ENCODE measurements around the gene MBP. TPM values are rescaled to one million over a fixed set of nuclear protein-coding genes. Genes with fewer than 3 reads are reported as not detected.

The MBP gene
- total and polyA plus RNA-seq, 2 donors from 2014 or later = 15.1 to 61.2 TPM

- Histone ChIP-seq H3K27ac (ENCODE audit: low read depth in 2 of 2, low read length in 2 of 2) (peak overlapping the region in 1 of 2 donors; percentile 49), H3K9me3 (ENCODE audit: control insufficient read depth in 2 of 3, insufficient read depth in 1 of 3, low read length in 3 of 3) (no peaks in the 10 kb centered on the region), H3K9ac (ENCODE audit: low read length in 3 of 3) (no peak overlapping the region), H3K4me3 (ENCODE audit: low read length in 3 of 3) (no peak overlapping the region), H3K27me3 (ENCODE audit: control insufficient read depth, insufficient read depth, low read length) (no peaks in the 10 kb centered on the region), H3K4me1 (ENCODE audit: control insufficient read depth in 2 of 3, insufficient read depth in 2 of 3, low read depth in 1 of 3, low read length in 3 of 3) (peaks cover 9 to 49% (median 38%) of the 10 kb centered on the region in 3 donors), H3K36me3 (ENCODE audit: control insufficient read depth in 2 of 3, insufficient read depth in 3 of 3, low read length in 3 of 3) (no peaks in the 10 kb centered on the region)
- DNase-seq (peak in 2 of 5 donors; percentile 34 to 57), FAIRE-seq (no peak)
- intact Hi-C loops (cut with DNase I) = no loop called here
- TF ChIP-seq, protein P1, sequence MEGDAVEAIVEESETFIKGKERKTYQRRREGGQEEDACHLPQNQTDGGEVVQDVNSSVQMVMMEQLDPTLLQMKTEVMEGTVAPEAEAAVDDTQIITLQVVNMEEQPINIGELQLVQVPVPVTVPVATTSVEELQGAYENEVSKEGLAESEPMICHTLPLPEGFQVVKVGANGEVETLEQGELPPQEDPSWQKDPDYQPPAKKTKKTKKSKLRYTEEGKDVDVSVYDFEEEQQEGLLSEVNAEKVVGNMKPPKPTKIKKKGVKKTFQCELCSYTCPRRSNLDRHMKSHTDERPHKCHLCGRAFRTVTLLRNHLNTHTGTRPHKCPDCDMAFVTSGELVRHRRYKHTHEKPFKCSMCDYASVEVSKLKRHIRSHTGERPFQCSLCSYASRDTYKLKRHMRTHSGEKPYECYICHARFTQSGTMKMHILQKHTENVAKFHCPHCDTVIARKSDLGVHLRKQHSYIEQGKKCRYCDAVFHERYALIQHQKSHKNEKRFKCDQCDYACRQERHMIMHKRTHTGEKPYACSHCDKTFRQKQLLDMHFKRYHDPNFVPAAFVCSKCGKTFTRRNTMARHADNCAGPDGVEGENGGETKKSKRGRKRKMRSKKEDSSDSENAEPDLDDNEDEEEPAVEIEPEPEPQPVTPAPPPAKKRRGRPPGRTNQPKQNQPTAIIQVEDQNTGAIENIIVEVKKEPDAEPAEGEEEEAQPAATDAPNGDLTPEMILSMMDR (IDR thresholded peaks at IDR 0.05; ENCODE audit: borderline replicate concordance, extremely low read depth, insufficient read depth) = no peak
Observed at GRCh38 chr18:77111449-77111848, 21.1 kb downstream of the MBP start.

DNA sequence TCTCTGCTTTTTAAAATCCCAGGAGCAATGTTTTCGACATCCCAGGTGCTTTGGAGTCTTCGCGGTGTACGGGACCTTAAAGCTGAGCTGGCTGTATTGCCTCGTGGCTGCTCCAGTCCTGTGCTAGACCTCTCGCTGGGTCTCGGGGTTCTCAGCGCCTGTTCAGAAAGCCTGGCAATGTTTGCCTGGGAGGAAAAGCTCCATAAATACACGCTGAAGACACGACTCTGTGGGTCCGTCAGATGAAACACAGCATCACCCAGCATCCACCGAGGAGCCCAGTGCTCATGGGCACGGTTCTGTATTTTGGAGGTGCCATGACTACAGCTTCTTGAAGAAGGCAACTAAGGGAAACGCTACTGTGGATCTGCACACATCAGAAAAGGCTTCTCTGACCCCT is 21.6 kb downstream of the MBP start:
- H3K36me3 ChIP-seq (ENCODE audit: control insufficient read depth in 2 of 3, insufficient read depth in 3 of 3, low read length in 3 of 3) = no peaks in the 10 kb centered on the region
- H3K4me3 ChIP-seq (ENCODE audit: low read length in 3 of 3) = no peak overlapping the region
- no peaks in the 10 kb centered on the region for H3K27me3 ChIP-seq (ENCODE audit: control insufficient read depth, insufficient read depth, low read length)
- peaks cover 9 to 50% (median 34%) of the 10 kb centered on the region in 3 donors for H3K4me1 ChIP-seq (ENCODE audit: control insufficient read depth in 2 of 3, insufficient read depth in 2 of 3, low read depth in 1 of 3, low read length in 3 of 3)
- intact Hi-C loops (cut with DNase I) = no loop called here
- no peaks in the 10 kb centered on the region for H3K9me3 ChIP-seq (ENCODE audit: control insufficient read depth in 2 of 3, insufficient read depth in 1 of 3, low read length in 3 of 3)
- no peak overlapping the region for H3K27ac ChIP-seq (ENCODE audit: low read depth in 2 of 2, low read length in 2 of 2)
- FAIRE-seq = no peak
- DNase-seq = peak in 2 of 5 donors; percentile 2 to 15
- no peak overlapping the region for H3K9ac ChIP-seq (ENCODE audit: low read length in 3 of 3)
- TF ChIP-seq, protein P1 (IDR thresholded peaks at IDR 0.05; ENCODE audit: borderline replicate concordance, extremely low read depth, insufficient read depth) = no peak

DNA sequence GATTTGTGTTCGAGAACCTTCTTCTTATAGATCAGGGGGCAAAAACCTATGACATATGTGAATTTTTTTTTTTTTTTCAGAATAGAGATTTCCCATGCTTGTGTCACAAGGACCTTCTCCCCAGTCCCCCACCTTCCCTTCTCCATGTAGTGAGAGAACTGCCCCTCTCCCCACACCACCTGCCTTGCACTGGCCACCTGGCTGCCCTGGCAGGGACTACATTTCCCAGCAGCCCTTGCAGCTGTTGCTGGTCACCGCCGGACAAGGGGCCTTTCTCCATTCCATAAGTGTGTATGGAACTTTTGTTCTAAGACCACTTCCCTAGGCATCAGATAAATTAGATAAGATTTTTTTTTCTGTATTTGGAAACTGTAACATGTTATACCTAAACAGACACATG is 22.2 kb downstream of the MBP start:
- no peak for FAIRE-seq
- H3K4me1 ChIP-seq (ENCODE audit: control insufficient read depth in 2 of 3, insufficient read depth in 2 of 3, low read depth in 1 of 3, low read length in 3 of 3) = peaks cover 9 to 53% (median 29%) of the 10 kb centered on the region in 3 donors
- intact Hi-C loops (cut with DNase I) = no loop called here

More for the DNA sequence above, 22.2 kb downstream of the MBP start:
- no peaks in the 10 kb centered on the region for H3K27me3 ChIP-seq (ENCODE audit: control insufficient read depth, insufficient read depth, low read length)
- no peak overlapping the region for H3K4me3 ChIP-seq (ENCODE audit: low read length in 3 of 3)
- H3K9me3 ChIP-seq (ENCODE audit: control insufficient read depth in 2 of 3, insufficient read depth in 1 of 3, low read length in 3 of 3) = no peaks in the 10 kb centered on the region
- H3K27ac ChIP-seq (ENCODE audit: low read depth in 2 of 2, low read length in 2 of 2) = no peak overlapping the region
- H3K36me3 ChIP-seq (ENCODE audit: control insufficient read depth in 2 of 3, insufficient read depth in 3 of 3, low read length in 3 of 3) = no peaks in the 10 kb centered on the region
- no peak overlapping the region for H3K9ac ChIP-seq (ENCODE audit: low read length in 3 of 3)
- TF ChIP-seq, protein P1 (IDR thresholded peaks at IDR 0.05; ENCODE audit: borderline replicate concordance, extremely low read depth, insufficient read depth) = no peak
- DNase-seq = peak in 2 of 5 donors; percentile 34 to 45
